ENCODE results near the gene CHCHD3. TPM values are rescaled to one million over a fixed set of nuclear protein-coding genes. Genes with fewer than 3 reads are reported as not detected.

Gene CHCHD3
- total and polyA plus RNA-seq, 9 of the 15 experiments (the other 6 are each of a cell fraction or from before 2014, with no cell fraction given): 66.2 to 279 (median 204) TPM

DNA sequence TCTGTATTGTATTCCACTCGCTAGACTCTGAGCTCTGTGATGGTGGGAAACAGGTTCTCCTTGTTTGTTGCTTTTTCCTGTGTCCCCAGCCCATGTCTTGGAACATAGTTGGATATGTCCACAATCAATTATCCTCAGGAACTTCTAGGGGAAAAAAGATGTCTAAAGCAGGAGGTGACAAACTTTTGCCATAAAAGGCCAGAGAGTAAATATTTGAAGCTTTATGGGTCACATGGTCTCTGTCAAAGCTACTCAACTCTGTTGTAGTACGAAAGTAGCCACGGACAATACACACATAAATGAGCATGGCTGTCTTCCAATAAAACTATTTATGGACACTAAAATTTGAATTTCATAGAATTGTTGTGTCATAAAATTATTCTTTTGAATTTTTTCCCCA lies 220.5 kb downstream of the CHCHD3 start (continued):
- no peak for TF ChIP-seq FOXA3 (CRISPR knock-in tag; conservative IDR thresholded peaks at IDR 0.05 in 1 of 2, IDR thresholded peaks at IDR 0.05 in 1 of 2)
- TF ChIP-seq TCF7L2 (IDR thresholded peaks at IDR 0.05; ENCODE audit: low read depth, low read length): no peak
- TF ChIP-seq RBM34 (IDR thresholded peaks at IDR 0.05; ENCODE audit: borderline replicate concordance, insufficient read depth, low read length): no peak
- no peak for TF ChIP-seq NCOA1 (IDR thresholded peaks at IDR 0.05; ENCODE audit: low read depth)
- no peak for TF ChIP-seq BCOR (IDR thresholded peaks at IDR 0.05)
- no peak for TF ChIP-seq ZC3H8 (IDR thresholded peaks at IDR 0.05)
- TF ChIP-seq PCBP1 (IDR thresholded peaks at IDR 0.05; ENCODE audit: low read depth, low read length, poor library complexity, severe bottlenecking): no peak

DNA sequence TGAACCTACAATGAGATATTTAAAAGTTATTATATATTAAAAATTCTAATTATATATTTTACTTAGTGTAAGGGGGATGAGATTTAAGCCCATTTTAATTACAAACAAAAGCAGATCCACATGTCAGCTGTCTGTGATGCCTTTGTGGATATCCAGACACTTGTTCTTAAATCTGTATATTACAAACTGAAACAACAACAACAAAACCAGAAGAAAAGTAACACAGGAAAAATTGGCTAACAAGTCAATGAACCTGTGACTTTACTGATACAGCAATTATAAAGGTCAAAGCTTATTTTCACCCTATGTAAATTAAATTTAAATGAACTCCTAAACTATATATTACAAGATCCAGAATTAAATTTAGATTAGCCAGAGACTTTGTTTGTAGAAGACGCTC lies 222.7 kb downstream of the CHCHD3 start:
- no peak for ATAC-seq

More for the DNA sequence above, 222.7 kb downstream of the CHCHD3 start:
- no peaks in the 10 kb centered on the region for H3K79me2 ChIP-seq (ENCODE audit: control insufficient read depth, insufficient read depth, low read length)
- intact Hi-C loops (cut with micrococcal nuclease): no loop called here
- H4K20me1 ChIP-seq (replicated peaks; ENCODE audit: control insufficient read depth, insufficient read depth, low read length): no peaks in the 10 kb centered on the region; the same call in 1 of the 2 replicates
- no peak for FAIRE-seq
- H3K9me3 ChIP-seq (replicated peaks; ENCODE audit: control insufficient read depth, insufficient read depth, low read depth, low read length): no peaks in the 10 kb centered on the region
- H3K27me3 ChIP-seq (ENCODE audit: control insufficient read depth in 2 of 2, insufficient read depth in 2 of 2, low read length in 2 of 2): no peaks in the 10 kb centered on the region
- no peaks in the 10 kb centered on the region for H3K9me1 ChIP-seq (ENCODE audit: control insufficient read depth, insufficient read depth, low read length)
- peaks cover 3% of the 10 kb centered on the region; the same call in 2 of the 3 replicates for H3K36me3 ChIP-seq (ENCODE audit: control insufficient read depth, insufficient read depth, low read length)
- H3K4me3 ChIP-seq: no peak overlapping the region
- in situ Hi-C loops (cut with MboI): no loop called here
- no peak overlapping the region for H2AFZ ChIP-seq (ENCODE audit: low read depth, low read length)
- no TSS peak for BruUV-seq (replicated peaks)
- no peak for DNase-seq (ENCODE audit: extremely low read depth in 1 of 4, low spot score in 3 of 4)
- TF ChIP-seq MCM2 (IDR thresholded peaks at IDR 0.05; ENCODE audit: low read depth): no peak
- TF ChIP-seq, protein P1, sequence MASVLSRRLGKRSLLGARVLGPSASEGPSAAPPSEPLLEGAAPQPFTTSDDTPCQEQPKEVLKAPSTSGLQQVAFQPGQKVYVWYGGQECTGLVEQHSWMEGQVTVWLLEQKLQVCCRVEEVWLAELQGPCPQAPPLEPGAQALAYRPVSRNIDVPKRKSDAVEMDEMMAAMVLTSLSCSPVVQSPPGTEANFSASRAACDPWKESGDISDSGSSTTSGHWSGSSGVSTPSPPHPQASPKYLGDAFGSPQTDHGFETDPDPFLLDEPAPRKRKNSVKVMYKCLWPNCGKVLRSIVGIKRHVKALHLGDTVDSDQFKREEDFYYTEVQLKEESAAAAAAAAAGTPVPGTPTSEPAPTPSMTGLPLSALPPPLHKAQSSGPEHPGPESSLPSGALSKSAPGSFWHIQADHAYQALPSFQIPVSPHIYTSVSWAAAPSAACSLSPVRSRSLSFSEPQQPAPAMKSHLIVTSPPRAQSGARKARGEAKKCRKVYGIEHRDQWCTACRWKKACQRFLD (CRISPR knock-in tag; IDR thresholded peaks at IDR 0.05): no peak
- no peak for TF ChIP-seq CREB1 (IDR thresholded peaks at IDR 0.05)
- no peak for TF ChIP-seq CREB1 (CRISPR knock-in tag; IDR thresholded peaks at IDR 0.05)
- TF ChIP-seq ZBED1 (IDR thresholded peaks at IDR 0.05): no peak
- no peak for TF ChIP-seq RUNX1 (IDR thresholded peaks at IDR 0.05; ENCODE audit: low read depth)
- no peak for TF ChIP-seq PHB2 (IDR thresholded peaks at IDR 0.05; ENCODE audit: low read depth)
- no peak for TF ChIP-seq HDAC8 (tag; IDR thresholded peaks at IDR 0.05)
- TF ChIP-seq, protein P2, sequence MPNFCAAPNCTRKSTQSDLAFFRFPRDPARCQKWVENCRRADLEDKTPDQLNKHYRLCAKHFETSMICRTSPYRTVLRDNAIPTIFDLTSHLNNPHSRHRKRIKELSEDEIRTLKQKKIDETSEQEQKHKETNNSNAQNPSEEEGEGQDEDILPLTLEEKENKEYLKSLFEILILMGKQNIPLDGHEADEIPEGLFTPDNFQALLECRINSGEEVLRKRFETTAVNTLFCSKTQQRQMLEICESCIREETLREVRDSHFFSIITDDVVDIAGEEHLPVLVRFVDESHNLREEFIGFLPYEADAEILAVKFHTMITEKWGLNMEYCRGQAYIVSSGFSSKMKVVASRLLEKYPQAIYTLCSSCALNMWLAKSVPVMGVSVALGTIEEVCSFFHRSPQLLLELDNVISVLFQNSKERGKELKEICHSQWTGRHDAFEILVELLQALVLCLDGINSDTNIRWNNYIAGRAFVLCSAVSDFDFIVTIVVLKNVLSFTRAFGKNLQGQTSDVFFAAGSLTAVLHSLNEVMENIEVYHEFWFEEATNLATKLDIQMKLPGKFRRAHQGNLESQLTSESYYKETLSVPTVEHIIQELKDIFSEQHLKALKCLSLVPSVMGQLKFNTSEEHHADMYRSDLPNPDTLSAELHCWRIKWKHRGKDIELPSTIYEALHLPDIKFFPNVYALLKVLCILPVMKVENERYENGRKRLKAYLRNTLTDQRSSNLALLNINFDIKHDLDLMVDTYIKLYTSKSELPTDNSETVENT (CRISPR knock-in tag; IDR thresholded peaks at IDR 0.05): no peak
- TF ChIP-seq ZFP1 (CRISPR knock-in tag; IDR thresholded peaks at IDR 0.05): no peak
- no peaks in the 10 kb centered on the region for H3K4me1 ChIP-seq (replicated peaks in 1 of 2; ENCODE audit: control insufficient read depth in 2 of 2, insufficient read depth in 2 of 2, low read length in 2 of 2)
- CTCF ChIA-PET (ENCODE audit: low intra/inter-chr PET ratio): no interaction called here
- POLR2A ChIA-PET: interaction anchor here (0.8 kb wide), 1 partner anchor 13 kb away, joined by 4 read pairs; no protein-coding TSS in a partner anchor
- 79% methylated on average over 1 of the region's 1 CpG for WGBS (ENCODE audit: insufficient coverage, low coverage, missing lambda C conversion rate)
- H3K27ac ChIP-seq (ENCODE audit: extremely low read depth, low read depth, low read length): no peak overlapping the region
- no peak overlapping the region for H3K9ac ChIP-seq (ENCODE audit: insufficient read depth in 1 of 2, low read depth in 2 of 2, low read length in 2 of 2)
- H3K4me2 ChIP-seq (ENCODE audit: insufficient read depth, low read length): no peak overlapping the region

Data from K562 (cell line).